Left forelimb (tissue), 1 donor: ENCODE results near the gene PARP6.

Experiments used
- DNase-seq: peaks from one replicate; pipeline ENCODE4 v3.0.0-alpha.2; 2018; ENCODE audit warnings: low spot score

PARP6 gene

GRCh38 chr15:72199721-72200212 lies 72.6 kb downstream of the PARP6 start:
- DNase-seq, result no peak

- DNase-seq, result no peak
Observed at GRCh38 chr15:72199205-72199515, 73.2 kb downstream of the PARP6 start.

- no peak for DNase-seq
Observed at GRCh38 chr15:72198356-72199204, 73.8 kb downstream of the PARP6 start.

- no peak for DNase-seq
Observed at GRCh38 chr15:72197460-72198355, 74.6 kb downstream of the PARP6 start, which contains the start of gene GRAMD2A. Gene GRAMD2A (minus strand): TSS chr15:72197787.

GRCh38 chr15:72197041-72197459 lies 75.3 kb downstream of the PARP6 start:
- DNase-seq, result no peak

- no peak for DNase-seq
Observed at GRCh38 chr15:72196409-72197040, 75.8 kb downstream of the PARP6 start.

GRCh38 chr15:72195101-72195511 lies 77.2 kb downstream of the PARP6 start:
- no peak for DNase-seq

GRCh38 chr15:72193836-72194396 lies 78.4 kb downstream of the PARP6 start:
- no peak for DNase-seq

- DNase-seq, result no peak
Observed at GRCh38 chr15:72192416-72192815, 79.9 kb downstream of the PARP6 start.
